ENCODE measurements around the gene BACE1-AS.
"Not testable (repeated sequence)": the region's sequence is repeated elsewhere in the genome, so short reads cannot be mapped to it uniquely, and the experiment has no call there.

- not testable (repeated sequence) for TF ChIP-seq EZH2 (IDR thresholded peaks at IDR 0.05; ENCODE audit: borderline replicate concordance); EZH2phosphoT487 (IDR thresholded peaks at IDR 0.05; ENCODE audit: low read depth, severe bottlenecking, unreplicated experiment)
- TF ChIP-seq, protein P1, sequence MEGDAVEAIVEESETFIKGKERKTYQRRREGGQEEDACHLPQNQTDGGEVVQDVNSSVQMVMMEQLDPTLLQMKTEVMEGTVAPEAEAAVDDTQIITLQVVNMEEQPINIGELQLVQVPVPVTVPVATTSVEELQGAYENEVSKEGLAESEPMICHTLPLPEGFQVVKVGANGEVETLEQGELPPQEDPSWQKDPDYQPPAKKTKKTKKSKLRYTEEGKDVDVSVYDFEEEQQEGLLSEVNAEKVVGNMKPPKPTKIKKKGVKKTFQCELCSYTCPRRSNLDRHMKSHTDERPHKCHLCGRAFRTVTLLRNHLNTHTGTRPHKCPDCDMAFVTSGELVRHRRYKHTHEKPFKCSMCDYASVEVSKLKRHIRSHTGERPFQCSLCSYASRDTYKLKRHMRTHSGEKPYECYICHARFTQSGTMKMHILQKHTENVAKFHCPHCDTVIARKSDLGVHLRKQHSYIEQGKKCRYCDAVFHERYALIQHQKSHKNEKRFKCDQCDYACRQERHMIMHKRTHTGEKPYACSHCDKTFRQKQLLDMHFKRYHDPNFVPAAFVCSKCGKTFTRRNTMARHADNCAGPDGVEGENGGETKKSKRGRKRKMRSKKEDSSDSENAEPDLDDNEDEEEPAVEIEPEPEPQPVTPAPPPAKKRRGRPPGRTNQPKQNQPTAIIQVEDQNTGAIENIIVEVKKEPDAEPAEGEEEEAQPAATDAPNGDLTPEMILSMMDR (IDR thresholded peaks at IDR 0.05; ENCODE audit: poor library complexity) = not testable (repeated sequence)
These were observed 26.4 kb upstream of the BACE1-AS start for GRCh38 chr11:117264624-117265323.
